Measurements from ENCODE around the gene TIGAR.

DNA sequence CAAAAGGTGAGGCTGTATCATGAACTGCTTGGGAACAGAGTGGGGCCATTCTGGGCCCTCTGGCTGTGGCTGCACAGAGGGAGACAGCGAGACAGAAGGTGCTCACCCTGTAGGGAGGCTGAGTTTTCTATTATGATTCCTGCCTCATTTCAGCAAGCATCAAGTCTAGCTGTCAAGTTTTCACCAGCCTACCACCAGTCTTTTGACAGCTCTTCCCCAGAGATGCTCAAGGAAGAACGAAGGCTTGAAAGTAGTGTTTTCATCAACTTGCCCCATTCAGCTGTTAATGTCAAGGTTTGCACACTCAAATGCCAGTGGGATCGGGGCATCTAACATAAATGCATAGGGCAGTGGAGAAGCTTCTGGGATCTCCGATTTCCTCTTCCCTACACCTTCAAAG is 48.5 kb downstream of the TIGAR start:
- TF ChIP-seq, protein P1, sequence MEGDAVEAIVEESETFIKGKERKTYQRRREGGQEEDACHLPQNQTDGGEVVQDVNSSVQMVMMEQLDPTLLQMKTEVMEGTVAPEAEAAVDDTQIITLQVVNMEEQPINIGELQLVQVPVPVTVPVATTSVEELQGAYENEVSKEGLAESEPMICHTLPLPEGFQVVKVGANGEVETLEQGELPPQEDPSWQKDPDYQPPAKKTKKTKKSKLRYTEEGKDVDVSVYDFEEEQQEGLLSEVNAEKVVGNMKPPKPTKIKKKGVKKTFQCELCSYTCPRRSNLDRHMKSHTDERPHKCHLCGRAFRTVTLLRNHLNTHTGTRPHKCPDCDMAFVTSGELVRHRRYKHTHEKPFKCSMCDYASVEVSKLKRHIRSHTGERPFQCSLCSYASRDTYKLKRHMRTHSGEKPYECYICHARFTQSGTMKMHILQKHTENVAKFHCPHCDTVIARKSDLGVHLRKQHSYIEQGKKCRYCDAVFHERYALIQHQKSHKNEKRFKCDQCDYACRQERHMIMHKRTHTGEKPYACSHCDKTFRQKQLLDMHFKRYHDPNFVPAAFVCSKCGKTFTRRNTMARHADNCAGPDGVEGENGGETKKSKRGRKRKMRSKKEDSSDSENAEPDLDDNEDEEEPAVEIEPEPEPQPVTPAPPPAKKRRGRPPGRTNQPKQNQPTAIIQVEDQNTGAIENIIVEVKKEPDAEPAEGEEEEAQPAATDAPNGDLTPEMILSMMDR (IDR thresholded peaks at IDR 0.05; ENCODE audit: low read length): no peak
- TF ChIP-seq EZH2 (IDR thresholded peaks at IDR 0.05; ENCODE audit: borderline replicate concordance, low read length): no peak

All from OCI-LY1 (cell line).